Astrocyte of the cerebellum (primary cell): Measurements from ENCODE around the gene AUH.

Experiments
- DNase-seq: peaks from one replicate; pipeline ENCODE4 v3.0.0-alpha.2; 2011; ENCODE audit warnings: low read depth
- H3K4me3 ChIP-seq: 2 replicates; pipeline ENCODE4 v1.5.1; 2011; ENCODE audit warnings: mild to moderate bottlenecking, low read depth, low read length, moderate library complexity
- CTCF ChIP-seq: IDR thresholded peaks from 2 replicates; pipeline ENCODE4 v1.5.1; 2012; ENCODE audit warnings: low read length, low read depth, moderate library complexity, mild to moderate bottlenecking; ENCODE audit errors: missing control alignments
- in situ Hi-C: cut with HindIII; loops from 2 replicates; pipeline ENCODE4 v1.10.0; 2017; ENCODE audit warnings: low sequenced_read_pairs

The AUH gene

GRCh38 chr9:91316093-91316492 is 45.6 kb downstream of the AUH start:
- no peak overlapping the region for H3K4me3 ChIP-seq
- in situ Hi-C loops = no loop called here
- no peak for DNase-seq
- no peak for TF ChIP-seq CTCF

GRCh38 chr9:91315191-91315590 is 46.5 kb downstream of the AUH start:
- DNase-seq = no peak
- in situ Hi-C loops = no loop called here
- no peak for TF ChIP-seq CTCF
- no peak overlapping the region for H3K4me3 ChIP-seq

- in situ Hi-C loops = no loop called here
- DNase-seq = no peak
- no peak for TF ChIP-seq CTCF
- H3K4me3 ChIP-seq = no peak overlapping the region
Observed at GRCh38 chr9:91312717-91313325, 48.9 kb downstream of the AUH start.

GRCh38 chr9:91310037-91310436 is 51.7 kb downstream of the AUH start:
- no peak for DNase-seq
- H3K4me3 ChIP-seq = no peak overlapping the region
- in situ Hi-C loops = no loop called here
- TF ChIP-seq CTCF = no peak

GRCh38 chr9:91308191-91308590 is 53.5 kb downstream of the AUH start:
- in situ Hi-C loops = no loop called here
- H3K4me3 ChIP-seq = no peak overlapping the region
- no peak for DNase-seq
- TF ChIP-seq CTCF = no peak

- no peak for DNase-seq
- no peak for TF ChIP-seq CTCF
- in situ Hi-C loops = no loop called here
Observed at GRCh38 chr9:91307279-91307678, 54.4 kb downstream of the AUH start.

GRCh38 chr9:91306296-91306630 is 55.5 kb downstream of the AUH start:
- in situ Hi-C loops = no loop called here
- no peak for TF ChIP-seq CTCF
- DNase-seq = no peak
- no peak overlapping the region for H3K4me3 ChIP-seq

More at GRCh38 chr9:91307279-91307678, 54.4 kb downstream of the AUH start:
- no peak overlapping the region for H3K4me3 ChIP-seq
